SK-N-SH (cell line): ENCODE measurements around the gene KLLN. TPM values are rescaled to one million over a fixed set of nuclear protein-coding genes. Genes with fewer than 3 reads are reported as not detected.

Experiments used
- CTCF ChIA-PET: fragments of 300-600, 350-600 bp; formaldehyde crosslinking; extraction: SDS; loops from one replicate; lab custom pipeline; 2021; lab: Yijun Ruan, JAX
- POLR2A ChIA-PET: fragments of 350-600 bp; sonication (Branson Sonifier 250); formaldehyde crosslinking; extraction: SDS; loops from one replicate; lab custom pipeline; 2020; ENCODE audit warnings: antibody characterized with exemption, inconsistent platforms; lab: Yijun Ruan, JAX
- DNase-seq: peaks from one replicate; pipeline ENCODE4 v3.0.0; 2012
- H2AFZ ChIP-seq: fragments of 200-600 bp; sonication (generic); 2 replicates; pipeline ENCODE4 v1.8.1; 2016; ENCODE audit warnings: antibody characterized with exemption, mild to moderate bottlenecking, low read depth
- H3F3A ChIP-seq: fragments of 200-600 bp; sonication (generic); replicated peaks from 2 replicates; pipeline ENCODE3; 2016; ENCODE audit warnings: antibody characterized with exemption, mild to moderate bottlenecking; ENCODE audit not compliant: insufficient read depth
- H3K27ac ChIP-seq, 2 experiments: fragments of 200-500 bp in 1 of 2; fragments of 200-600 bp in 1 of 2; sonication (Bioruptor generic) in 1 of 2; sonication (generic), shearing (Covaris generic) in 1 of 2; 2 replicates each; pipeline versions ENCODE4 v1.5.1 to v1.6.1; 2014 to 2016; ENCODE audit warnings: low read depth in 2 of 2, inconsistent platforms in 1 of 2, low read length in 1 of 2, mild to moderate bottlenecking in 1 of 2, mixed read lengths in 1 of 2
- H3K27me3 ChIP-seq: fragments of 200-600 bp; sonication (generic), shearing (Covaris generic); 2 replicates; pipeline ENCODE4 v1.6.1; 2016; ENCODE audit warnings: mixed run types; ENCODE audit not compliant: insufficient read depth
- H3K36me3 ChIP-seq, 2 experiments: fragments of 200-500 bp in 1 of 2; fragments of 200-600 bp in 1 of 2; sonication (Bioruptor generic) in 1 of 2; sonication (generic) in 1 of 2; replicated peaks in 1 of 2; 2 replicates each; pipeline versions ENCODE3 to v1.5.1; 2014 to 2016; ENCODE audit warnings: low read length in 1 of 2, mild to moderate bottlenecking in 1 of 2; ENCODE audit not compliant: insufficient read depth in 2 of 2, control insufficient read depth in 1 of 2
- H3K4me1 ChIP-seq, 2 experiments: fragments of 200-500 bp in 1 of 2; fragments of 200-600 bp in 1 of 2; sonication (Bioruptor generic) in 1 of 2; sonication (generic), shearing (Covaris generic) in 1 of 2; 2 replicates each; pipeline versions ENCODE4 v1.5.1 to v1.6.1; 2014 to 2016; ENCODE audit warnings: low read depth in 1 of 2, low read length in 1 of 2, mixed run types in 1 of 2; ENCODE audit not compliant: insufficient read depth in 2 of 2, control insufficient read depth in 1 of 2
- H3K4me2 ChIP-seq: fragments of 200-600 bp; sonication (generic), shearing (Covaris generic); 2 replicates; pipeline ENCODE4 v1.6.1; 2017; ENCODE audit warnings: mixed run types
- H3K4me3 ChIP-seq, 2 experiments: fragments of 200-500 bp in 1 of 2; fragments of 200-600 bp in 1 of 2; sonication (Bioruptor generic) in 1 of 2; sonication (generic), shearing (Covaris generic) in 1 of 2; 2 replicates each; pipeline versions ENCODE4 v1.5.1 to v1.8.1; 2014 to 2016; ENCODE audit warnings: low read depth in 2 of 2, inconsistent platforms in 1 of 2, low read length in 1 of 2, mild to moderate bottlenecking in 1 of 2, mixed read lengths in 1 of 2, moderate library complexity in 1 of 2
- H3K79me2 ChIP-seq: fragments of 200-600 bp; sonication (generic); 2 replicates; pipeline ENCODE4 v1.8.1; 2017; ENCODE audit warnings: mild to moderate bottlenecking; ENCODE audit not compliant: insufficient read depth
- H3K9ac ChIP-seq: fragments of 200-600 bp; sonication (generic); 2 replicates; pipeline ENCODE4 v1.6.1; 2017; ENCODE audit warnings: mixed run types
- H3K9me2 ChIP-seq: fragments of 200-600 bp; sonication (generic); 2 replicates; pipeline ENCODE4 v1.6.1; 2017; ENCODE audit warnings: mixed run types
- H3K9me3 ChIP-seq: fragments of 200-600 bp; sonication (generic); 2 replicates; pipeline ENCODE4 v1.6.1; 2017; ENCODE audit warnings: mixed run types, mild to moderate bottlenecking, moderate library complexity
- H4K20me1 ChIP-seq: fragments of 200-600 bp; sonication (generic); 2 replicates; pipeline ENCODE4 v1.6.1; 2017; ENCODE audit warnings: mild to moderate bottlenecking, mixed run types; ENCODE audit not compliant: insufficient read depth
- CHD2 ChIP-seq: fragments of 150-350 bp; IDR thresholded peaks from 2 replicates; pipeline ENCODE4 v1.6.1; 2018; ENCODE audit warnings: low read length; ENCODE audit not compliant: partially characterized antibody
- ELF1 ChIP-seq: IDR thresholded peaks from 2 replicates; pipeline ENCODE4 v1.4.0; 2012
- EZH2phosphoT487 ChIP-seq: fragments of 200-600 bp; sonication (generic); IDR thresholded peaks from 2 replicates; pipeline ENCODE4 v1.6.1; 2017; ENCODE audit warnings: low read depth, mixed run types, mild to moderate bottlenecking, antibody characterized with exemption, moderate library complexity, borderline replicate concordance
- FOSL2 ChIP-seq: IDR thresholded peaks from 2 replicates; pipeline ENCODE4 v1.4.0; 2012; ENCODE audit warnings: low read depth, mild to moderate bottlenecking, moderate library complexity, borderline replicate concordance
- FOXJ3 ChIP-seq: sonication (generic); formaldehyde crosslinking; IDR thresholded peaks from 2 replicates; pipeline ENCODE4 v1.5.1; 2020; ENCODE audit warnings: mild to moderate bottlenecking, missing genetic modification reagents
- FOXM1 ChIP-seq: IDR thresholded peaks from 2 replicates; pipeline ENCODE4 v1.4.0; 2012; ENCODE audit warnings: low read depth, mild to moderate bottlenecking
- GATA2 ChIP-seq: sonication (generic); formaldehyde crosslinking; IDR thresholded peaks from 2 replicates; pipeline ENCODE4 v1.5.0; 2020; ENCODE audit warnings: mild to moderate bottlenecking, missing genetic modification reagents
- IRF3 ChIP-seq: fragments of 150-350 bp; IDR thresholded peaks from 2 replicates; pipeline ENCODE4 v1.6.1; 2016; ENCODE audit warnings: mild to moderate bottlenecking, low read depth, low read length
- JUND ChIP-seq: IDR thresholded peaks from 2 replicates; pipeline ENCODE4 v1.4.0; 2012
- MAX ChIP-seq: IDR thresholded peaks from 2 replicates; pipeline ENCODE4 v1.4.0; 2012; ENCODE audit warnings: low read depth
- MEF2A ChIP-seq: IDR thresholded peaks from 2 replicates; pipeline ENCODE4 v1.4.0; 2012; ENCODE audit warnings: low read depth, borderline replicate concordance
- MXI1 ChIP-seq: IDR thresholded peaks from 2 replicates; pipeline ENCODE4 v1.6.1; 2012; ENCODE audit warnings: mild to moderate bottlenecking, low read depth, low read length, improper control_type of control experiment
- NFIC ChIP-seq: IDR thresholded peaks from 2 replicates; pipeline ENCODE4 v1.4.0; 2012; ENCODE audit warnings: borderline replicate concordance
- POLR2AphosphoS5 ChIP-seq: IDR thresholded peaks from 2 replicates; pipeline ENCODE4 v1.6.1; 2012; ENCODE audit warnings: low read depth, low read length
- RCOR1 ChIP-seq: fragments of 150-350 bp; IDR thresholded peaks from 2 replicates; pipeline ENCODE4 v1.6.1; 2017; ENCODE audit warnings: antibody characterized with exemption, low read length
- REST ChIP-seq: IDR thresholded peaks from 2 replicates; pipeline ENCODE4 v1.6.1; 2012; ENCODE audit warnings: mild to moderate bottlenecking, low read depth, low read length, moderate library complexity
- RFX5 ChIP-seq: IDR thresholded peaks from 2 replicates; pipeline ENCODE4 v1.6.1; 2012; ENCODE audit warnings: mild to moderate bottlenecking, improper control_type of control experiment, low read length
- RXRA ChIP-seq: IDR thresholded peaks from 2 replicates; pipeline ENCODE4 v1.4.0; 2012; ENCODE audit warnings: low read depth, mild to moderate bottlenecking, borderline replicate concordance
- SIN3A ChIP-seq: IDR thresholded peaks from 2 replicates; pipeline ENCODE4 v1.6.1; 2012; ENCODE audit warnings: low read depth, mild to moderate bottlenecking, low read length, moderate library complexity, borderline replicate concordance
- SMC3 ChIP-seq: IDR thresholded peaks from 2 replicates; pipeline ENCODE4 v1.6.1; 2012; ENCODE audit warnings: low read depth, low read length, improper control_type of control experiment
- TEAD4 ChIP-seq: IDR thresholded peaks from 2 replicates; pipeline ENCODE4 v1.4.0; 2012; ENCODE audit warnings: mild to moderate bottlenecking, borderline replicate concordance; ENCODE audit not compliant: insufficient read depth
- USF1 ChIP-seq: IDR thresholded peaks from 2 replicates; pipeline ENCODE4 v1.4.0; 2012; ENCODE audit warnings: low read depth, borderline replicate concordance
- USF2 ChIP-seq: fragments of 150-350 bp; IDR thresholded peaks from 2 replicates; pipeline ENCODE4 v1.6.1; 2017; ENCODE audit warnings: antibody characterized with exemption, low read length, low read depth, borderline replicate concordance
- YY1 ChIP-seq: IDR thresholded peaks from 2 replicates; pipeline ENCODE4 v1.4.0; 2012; ENCODE audit warnings: low read depth, mild to moderate bottlenecking
- ZBTB33 ChIP-seq: IDR thresholded peaks from 2 replicates; pipeline ENCODE4 v1.4.0; 2012; ENCODE audit warnings: low read depth, borderline replicate concordance
- WGBS: methylation state at CpG from one replicate; pipeline ENCODE4 v1.1.6; 2017; ENCODE audit warnings: low lambda C conversion rate; 5-methylcytosine and 5-hydroxymethylcytosine counted together
- polyA plus RNA-seq, 3 experiments: library from polyadenylated mRNA; depleted of rRNA; stranded (reverse); fragments of >200 nt; gene quantifications; 2 replicates each; pipeline ENCODE4 v1.2.3, GENCODE V29; 2012

KLLN gene
- polyA plus RNA-seq, 1 of the 3 experiments (the other 2 are of a cell fraction), result 1.2 TPM

- ChIA-PET CTCF (interaction anchor here (0.7 to 3.8 kb wide), 4 partner anchors 9 to 704 kb away, joined by 3 to 42 read pairs (median 9); no protein-coding TSS in a partner anchor), POLR2A (no interaction called here)
- WGBS, result 19% methylated on average over 2 of the region's 3 CpGs
- Histone ChIP-seq H3K4me2 (no peak overlapping the region), H3K9me3 (no peaks in the 10 kb centered on the region), H2AFZ (no peak overlapping the region), H3K4me3 (no peak overlapping the region), H3K9ac (no peak overlapping the region), H3K4me1 (peaks cover 0 to 13% of the 10 kb centered on the region in 2 experiments; a peak in 2 of 4 replicates), H3K79me2 (peaks cover 16% of the 10 kb centered on the region), H3K9me2 (no peaks in the 10 kb centered on the region), H4K20me1 (peaks cover 11% of the 10 kb centered on the region), H3K27me3 (no peaks in the 10 kb centered on the region), H3K36me3 (no peaks in the 10 kb centered on the region), H3F3A (peaks cover 33% of the 10 kb centered on the region), H3K27ac (peak overlapping the region; percentile 5 to 97; a peak in 3 of 4 replicates)
- peak; percentile 66 for DNase-seq
- TF ChIP-seq MEF2A (no peak), FOXM1 (no peak), MAX (no peak), IRF3 (no peak), RFX5 (0 out of 2 replicates have a peak, but pooled peaks have one; percentile 25), GATA2 (peak; percentile 41; the same call in 1 of the 2 replicates), MXI1 (0 out of 2 replicates have a peak, but pooled peaks have one; percentile 15), YY1 (no peak), FOSL2 (no peak), ELF1 (no peak), REST (no peak), USF1 (no peak), JUND (no peak), CHD2 (no peak), EZH2phosphoT487 (no peak), RCOR1 (peak; percentile 54; the same call in 1 of the 2 replicates), POLR2AphosphoS5 (no peak), TEAD4 (no peak), USF2 (no peak), NFIC (peak; percentile 12; the same call in 1 of the 2 replicates), RXRA (no peak), ZBTB33 (no peak), FOXJ3 (CRISPR knock-in tag) (no peak), SIN3A (no peak), SMC3 (peak; percentile 77)
Observed at GRCh38 chr10:87860156-87860795, 3.1 kb downstream of the KLLN start.
